ENCODE measurements around the gene CEP85L.

The CEP85L gene

DNA sequence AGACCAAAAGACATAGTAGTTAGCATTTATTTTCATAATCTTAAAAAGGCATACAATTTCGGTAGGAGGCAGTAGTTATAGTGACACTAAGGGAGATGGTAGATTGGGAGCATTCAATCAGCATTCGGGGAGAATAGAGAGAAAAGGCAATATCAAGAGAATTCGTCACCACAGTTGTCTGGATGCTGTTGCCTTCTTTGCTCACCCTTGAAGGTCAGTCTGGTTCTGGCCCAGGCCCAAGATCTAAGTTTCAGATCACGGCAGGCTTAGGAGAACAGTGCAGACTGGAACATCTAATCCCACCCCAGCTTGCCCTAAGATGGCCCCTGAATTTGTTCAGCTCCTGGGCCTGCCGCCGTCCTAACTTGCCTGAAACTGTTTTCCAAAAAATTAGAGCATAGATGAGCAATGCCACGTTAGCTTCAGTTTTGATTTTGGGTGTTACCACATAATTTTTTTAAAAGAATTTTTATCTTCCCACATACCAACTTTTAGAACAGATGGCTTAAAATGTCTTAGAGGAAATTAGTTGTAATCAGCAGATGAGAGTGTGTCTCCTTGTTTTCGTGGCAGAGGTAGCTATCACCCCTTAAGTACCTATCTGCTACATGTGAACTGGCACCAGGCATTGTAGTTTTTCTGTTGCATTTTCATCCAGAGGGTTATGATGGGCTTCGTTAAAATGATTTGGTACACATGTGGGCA is 8.3 kb upstream of the CEP85L start:
- peak; percentile 73 for DNase-seq

GRCh38 chr6:118656847-118657451 is 5.6 kb upstream of the CEP85L start:
- no peak for DNase-seq

GRCh38 chr6:118652051-118652615 is 742 bp upstream of the CEP85L start:
- peak; percentile 44 for DNase-seq

- DNase-seq, result peak; percentile 51
Measured at GRCh38 chr6:118650582-118651281, 659 bp downstream of the CEP85L start.

- DNase-seq, result no peak
Measured at GRCh38 chr6:118649918-118650581, 1.3 kb downstream of the CEP85L start.

GRCh38 chr6:118648866-118649554 is 2.4 kb downstream of the CEP85L start:
- peak; percentile 59 for DNase-seq

DNA sequence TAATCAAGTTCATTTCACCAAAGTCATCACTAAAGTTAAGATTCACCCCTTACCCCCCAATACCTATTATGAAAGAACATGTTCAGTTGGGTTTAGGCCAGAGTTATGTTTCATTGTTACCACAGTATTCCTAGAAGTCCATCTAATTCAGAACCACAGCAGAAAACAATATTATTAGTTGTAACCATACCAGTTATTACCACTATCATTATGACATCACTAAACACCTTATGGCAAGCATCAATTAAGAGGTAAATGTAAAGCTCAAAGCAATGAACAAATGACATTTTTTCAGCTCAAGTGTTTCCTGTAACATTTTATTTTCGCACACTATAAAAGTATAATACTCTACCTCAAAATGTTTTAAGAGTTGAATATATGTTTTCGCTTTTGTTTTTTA is 4.4 kb downstream of the CEP85L start:
- no peak for DNase-seq

- DNase-seq, result no peak
Measured at GRCh38 chr6:118645395-118645794, 6.0 kb downstream of the CEP85L start.

GRCh38 chr6:118644007-118644406 is 7.4 kb downstream of the CEP85L start:
- no peak for DNase-seq

- no peak for DNase-seq
Measured at GRCh38 chr6:118641042-118641441, 10.3 kb downstream of the CEP85L start.

- DNase-seq, result no peak
Measured at GRCh38 chr6:118639054-118639964, 12.1 kb downstream of the CEP85L start.

- no peak for DNase-seq
Measured at GRCh38 chr6:118638288-118638687, 13.1 kb downstream of the CEP85L start.

DNA sequence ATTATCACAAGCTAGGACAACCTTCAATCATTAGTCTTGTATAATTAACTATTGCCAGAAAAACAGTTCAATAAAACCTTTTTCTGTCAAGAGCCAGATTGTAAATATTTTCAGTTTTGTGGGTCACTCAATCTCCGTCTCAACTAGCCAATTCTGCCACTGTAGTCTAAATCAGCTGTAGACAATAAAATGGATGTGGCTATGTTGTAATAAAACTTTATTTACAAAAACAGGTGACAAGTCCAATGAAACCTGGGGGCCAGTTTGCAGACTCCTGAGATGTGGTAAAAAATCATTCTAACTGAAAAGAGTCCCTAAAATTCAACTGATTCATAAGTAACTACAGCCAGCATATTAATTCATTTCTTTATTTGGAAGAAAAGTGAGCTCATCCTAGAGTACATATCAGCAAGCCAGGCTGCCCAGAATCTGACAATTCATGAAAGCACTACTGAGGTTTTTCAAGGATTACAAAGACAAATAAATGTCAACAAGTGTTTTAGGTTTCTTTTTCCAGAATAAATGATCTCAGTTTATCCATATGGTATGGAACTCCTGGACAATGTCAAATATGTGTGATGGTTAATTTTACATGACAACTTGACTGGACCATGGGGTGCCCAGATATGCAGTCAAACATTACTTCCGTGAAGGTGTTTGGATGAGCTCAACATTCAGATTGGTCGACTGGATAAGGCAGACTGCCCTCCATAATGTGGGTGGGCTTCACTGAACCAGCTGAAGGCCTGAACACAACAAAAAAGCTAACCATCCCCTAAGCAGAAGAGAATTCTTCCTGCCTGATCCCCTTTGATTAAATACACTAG is 15.3 kb downstream of the CEP85L start:
- no peak for DNase-seq

GRCh38 chr6:118632359-118632758 is 19.0 kb downstream of the CEP85L start:
- no peak for DNase-seq

- no peak for DNase-seq
Measured at GRCh38 chr6:118630923-118631322, 20.5 kb downstream of the CEP85L start.

- DNase-seq, result no peak
Measured at GRCh38 chr6:118630067-118630466, 21.3 kb downstream of the CEP85L start.

DNA sequence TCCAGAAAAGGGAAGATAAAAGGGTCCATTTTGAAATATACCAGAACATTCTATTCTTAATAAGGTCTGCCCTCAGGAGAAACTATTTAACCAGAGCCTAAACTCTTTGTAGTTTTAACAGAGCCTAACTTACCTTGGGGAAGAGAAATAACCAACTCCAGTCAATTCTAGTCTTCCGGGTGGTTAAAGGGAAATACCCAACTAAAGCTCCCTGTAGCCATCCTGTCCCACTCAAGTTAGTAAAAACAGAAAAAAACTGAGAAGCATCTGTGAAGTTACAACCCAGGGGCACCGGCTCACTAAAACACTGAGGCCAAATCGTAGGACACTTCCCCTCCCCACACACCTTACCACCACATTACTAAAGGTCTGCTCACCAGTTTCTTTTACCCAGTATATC is 23.7 kb downstream of the CEP85L start:
- DNase-seq, result no peak

DNA sequence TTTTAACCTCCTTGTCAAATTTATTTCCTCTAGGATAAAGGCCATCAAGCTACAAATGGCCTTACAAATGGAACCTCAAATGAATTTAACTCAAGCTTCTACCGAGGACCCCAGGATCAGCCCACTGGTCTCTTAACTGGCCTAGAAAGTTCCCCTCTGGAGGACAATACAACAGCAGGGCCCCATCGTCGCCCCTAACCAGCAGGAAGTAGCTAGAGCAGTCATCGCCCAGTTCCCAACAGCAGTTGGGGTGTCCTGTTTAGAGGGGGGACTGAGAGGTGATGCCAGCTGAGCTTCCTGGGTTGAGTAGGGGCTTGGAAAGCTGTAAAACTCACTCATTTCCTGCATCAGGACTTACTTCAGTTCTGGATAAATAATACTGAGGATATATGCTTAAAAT is 25.6 kb downstream of the CEP85L start:
- no peak for DNase-seq

GRCh38 chr6:118621799-118622470 is 29.5 kb downstream of the CEP85L start:
- no peak for DNase-seq

- DNase-seq, result no peak
Measured at GRCh38 chr6:118620202-118620601, 31.2 kb downstream of the CEP85L start.

Data from NCI-H2171 treated with DMSO at 0.1 percent for 48 hours (cell line).